Endothelial cell of umbilical vein (primary cell): ENCODE results near the gene IQCN. TPM values are rescaled to one million over a fixed set of nuclear protein-coding genes. Genes with fewer than 3 reads are reported as not detected.
A peak's percentile ranks its signal among the peaks of the same experiment; 100 is the strongest.

ENCODE experiments used
- BruUV-seq: library from RNA; stranded (reverse); fragments of 400-500 nt; replicated peaks from 2 replicates; lab custom pipeline; 2021; lab: Mats Ljungman, UMichigan
- CTCF ChIA-PET: fragments of 300-600, 350-600 bp; sonication (Branson Sonifier 250); formaldehyde crosslinking; loops from one replicate; lab custom pipeline; 2021; ENCODE audit warnings: antibody characterized with exemption, inconsistent platforms; lab: Charles Lee
- POLR2A ChIA-PET: fragments of 300-600, 350-600 bp; sonication (Branson Sonifier 250); formaldehyde crosslinking; loops from one replicate; lab custom pipeline; 2021; ENCODE audit warnings: antibody characterized with exemption, inconsistent platforms; lab: Charles Lee
- DNase-seq: peaks from one replicate; pipeline ENCODE4 v3.0.0-alpha.2; 2011; ENCODE audit warnings: low read depth, low spot score
- FAIRE-seq: peaks from 2 replicates; lab custom pipeline; 2011; peaks lifted over from hg19 to GRCh38; lab: Jason Lieb, UNC
- H2AFZ ChIP-seq: 2 replicates; pipeline ENCODE4 v1.6.0; 2012; ENCODE audit warnings: low read depth, low read length, control low read depth, inconsistent platforms
- H3K27ac ChIP-seq: 2 replicates; pipeline ENCODE4 v1.5.1; 2011; ENCODE audit warnings: low read depth, mild to moderate bottlenecking, control low read depth, low read length, moderate library complexity; ENCODE audit not compliant: insufficient read depth
- H3K27me3 ChIP-seq, 2 experiments: 2 replicates each; pipeline versions ENCODE4 v1.6.0 to v1.6.1; 2011; ENCODE audit warnings: low read length in 2 of 2, mixed read lengths in 1 of 2; ENCODE audit not compliant: control insufficient read depth in 2 of 2, insufficient read depth in 2 of 2
- H3K36me3 ChIP-seq, 2 experiments: 2 replicates in 1 of 2; 3 replicates in 1 of 2; pipeline ENCODE4 v1.5.1; 2011; ENCODE audit warnings: low read length in 2 of 2, mild to moderate bottlenecking in 1 of 2, moderate library complexity in 1 of 2; ENCODE audit not compliant: control insufficient read depth in 2 of 2, insufficient read depth in 2 of 2; ENCODE audit errors: extremely low read depth in 1 of 2
- H3K4me1 ChIP-seq: 3 replicates; pipeline ENCODE4 v1.5.1; 2011; ENCODE audit warnings: mild to moderate bottlenecking, low read length; ENCODE audit not compliant: control insufficient read depth, insufficient read depth; ENCODE audit errors: extremely low read depth
- H3K4me2 ChIP-seq: 2 replicates; pipeline ENCODE4 v1.6.1; 2011; ENCODE audit warnings: low read length, control low read depth, mixed read lengths; ENCODE audit not compliant: insufficient read depth
- H3K4me3 ChIP-seq, 3 experiments: fragments of 200-600 bp in 1 of 3; sonication (generic), shearing (Covaris generic) in 1 of 3; replicated peaks in 1 of 3; 2 replicates each; pipeline ENCODE4 v1.5.1; 2011 to 2016; ENCODE audit warnings: control low read depth in 3 of 3, low read length in 3 of 3, mild to moderate bottlenecking in 2 of 3, inconsistent platforms in 1 of 3, low read depth in 1 of 3, moderate library complexity in 1 of 3; ENCODE audit not compliant: insufficient read depth in 1 of 3
- H3K79me2 ChIP-seq: 2 replicates; pipeline ENCODE4 v1.6.0; 2012; ENCODE audit warnings: low read length, inconsistent platforms; ENCODE audit not compliant: control insufficient read depth, insufficient read depth
- H3K9ac ChIP-seq: replicated peaks from 2 replicates; pipeline ENCODE3; 2011; ENCODE audit warnings: low read length, control low read depth; ENCODE audit not compliant: insufficient read depth; ENCODE audit errors: extremely low read depth
- H3K9me1 ChIP-seq: replicated peaks from 3 replicates; pipeline ENCODE4 v1.6.0; 2011; ENCODE audit warnings: mild to moderate bottlenecking, low read length; ENCODE audit not compliant: control insufficient read depth, insufficient read depth; ENCODE audit errors: extremely low read depth
- H3K9me3 ChIP-seq: replicated peaks from 2 replicates; pipeline ENCODE4 v1.5.1; 2012; ENCODE audit warnings: low read length, inconsistent platforms; ENCODE audit not compliant: control insufficient read depth, insufficient read depth
- H4K20me1 ChIP-seq: replicated peaks from 2 replicates; pipeline ENCODE3; 2011; ENCODE audit warnings: mild to moderate bottlenecking, low read length; ENCODE audit not compliant: control insufficient read depth, insufficient read depth; ENCODE audit errors: extremely low read depth
- EZH2 ChIP-seq: IDR thresholded peaks from 2 replicates; pipeline ENCODE4 v1.6.1; 2012; ENCODE audit warnings: borderline replicate concordance, low read depth, mild to moderate bottlenecking, moderate library complexity, low read length, inconsistent platforms; ENCODE audit not compliant: severe bottlenecking
- FOS ChIP-seq: IDR thresholded peaks from 2 replicates; pipeline ENCODE4 v1.6.1; 2011; ENCODE audit warnings: mild to moderate bottlenecking, low read length, moderate library complexity, borderline replicate concordance; ENCODE audit not compliant: insufficient read depth
- POLR2A ChIP-seq: IDR thresholded peaks from 2 replicates; pipeline ENCODE4 v1.6.1; 2012; ENCODE audit warnings: low read depth, mild to moderate bottlenecking, control low read depth, low read length
- POLR2AphosphoS5 ChIP-seq: IDR thresholded peaks from 2 replicates; pipeline ENCODE4 v1.6.1; 2012; ENCODE audit warnings: low read depth, mild to moderate bottlenecking, control low read depth, low read length, moderate library complexity; ENCODE audit not compliant: insufficient read depth
- dilution Hi-C: fragments of 300-500 bp; cut with MboI; formaldehyde crosslinking; loops from one replicate; pipeline ENCODE4 v1.15.0; 2019; ENCODE audit warnings: low sequenced_read_pairs; ENCODE audit not compliant: extremely low pct_ligation_motif_present
- intact Hi-C: fragments of 100-400 bp; cut with micrococcal nuclease; formaldehyde crosslinking; loops from one replicate; pipeline ENCODE4 v1.10.0; 2022
- polyA plus RNA-seq, 4 experiments: library from polyadenylated mRNA; depleted of rRNA in 3 of 4; stranded (reverse) in 3 of 4; unstranded in 1 of 4; fragments of >200 nt; gene quantifications; 2 replicates each; pipeline versions ENCODE4 v1.2.1 to v1.2.3, GENCODE V29; 2011 to 2012; ENCODE audit warnings: missing spikeins in 1 of 4
- total RNA-seq: library from RNA; stranded (reverse); gene quantifications from 2 replicates; pipeline ENCODE4 v1.2.3, GENCODE V29; 2021
- TF ChIP-seq, protein P1 (sequence below): IDR thresholded peaks from 2 replicates; pipeline ENCODE4 v1.6.1; 2011; ENCODE audit not compliant: insufficient read depth, insufficient read length

Gene IQCN
- total and polyA plus RNA-seq, 2 donors (not counting 3 experiments of a cell fraction or from before 2014, with no cell fraction given), result 1.5 to 3.0 TPM

- intact Hi-C loops, result no loop called here
- POLR2A ChIA-PET, result no interaction called here
These were observed 32.1 kb upstream of the IQCN start for GRCh38 chr19:18306209-18306887.

DNA sequence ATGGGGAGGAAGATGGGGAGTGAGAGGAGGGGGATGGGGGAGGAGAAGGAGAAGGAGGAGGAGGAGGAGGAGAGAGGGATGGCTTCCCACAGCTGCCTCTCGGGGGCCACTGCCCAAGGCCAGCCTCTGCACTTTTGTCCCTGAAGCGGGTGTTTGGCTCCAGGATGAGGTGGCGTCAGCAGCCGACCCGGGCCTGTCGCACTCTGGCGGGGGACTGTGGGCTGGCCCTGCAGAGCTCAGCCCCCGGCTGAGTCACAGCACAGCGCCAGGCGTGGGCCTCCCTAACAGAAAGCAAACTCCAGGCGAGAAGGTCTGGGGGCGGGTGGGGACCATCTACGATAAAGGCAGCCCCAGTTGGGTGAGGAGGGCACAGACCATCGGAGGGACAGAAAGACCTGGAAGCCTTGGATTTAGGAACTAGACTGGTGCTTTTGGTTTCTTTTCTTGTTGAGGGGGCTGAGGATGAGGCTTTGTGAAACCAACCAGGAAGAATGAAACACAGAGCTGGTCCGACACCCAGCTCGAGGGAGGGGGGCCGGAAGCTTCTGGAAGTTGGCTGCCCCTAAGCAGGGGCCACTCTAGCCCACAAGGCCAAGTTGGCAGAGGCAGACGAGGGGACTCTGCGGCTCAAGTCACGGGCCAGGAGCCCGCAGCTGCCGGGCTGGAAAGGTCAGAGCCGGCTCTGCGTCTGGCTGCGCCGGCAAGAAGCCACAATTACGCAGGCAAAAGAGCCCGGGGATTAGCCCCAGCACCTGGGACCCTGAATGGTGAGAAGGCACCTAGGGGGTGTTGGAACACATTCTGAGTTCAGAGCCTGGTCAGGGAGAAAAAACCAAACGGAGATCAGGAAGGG is 30.4 kb upstream of the IQCN start:
- Histone ChIP-seq H3K4me3 (peak overlapping the region in 2 of 3 experiments; percentile 8 to 35), H3K9me1 (no peaks in the 10 kb centered on the region), H3K4me2 (peak overlapping the region; percentile 74), H4K20me1 (no peaks in the 10 kb centered on the region), H3K79me2 (no peaks in the 10 kb centered on the region), H3K27ac (peak overlapping the region; percentile 98), H3K27me3 (no peaks in the 10 kb centered on the region), H3K4me1 (peaks cover 21% of the 10 kb centered on the region), H3K36me3 (peaks cover 0 to 7% of the 10 kb centered on the region in 2 experiments), H3K9ac (peak overlapping the region; percentile 90), H2AFZ (peak overlapping the region; percentile 46), H3K9me3 (no peaks in the 10 kb centered on the region)
- DNase-seq, result peak; percentile 83
- dilution Hi-C loops (no loop called here), intact Hi-C loops (loop anchor here (1.0 kb wide), 3 partner anchors 12 to 22 kb away; no protein-coding TSS in a partner anchor)
- POLR2A ChIA-PET, result interaction anchor here (0.5 to 5.3 kb wide), 9 partner anchors 12 to 81 kb away, joined by 3 to 73 read pairs (median 4); partner anchors contain the start of genes GDF15, JUND and LSM4
- CTCF ChIA-PET, result interaction anchor here (1.0 to 2.1 kb wide), 13 partner anchors 11 to 192 kb away, joined by 3 to 39 read pairs (median 7); partner anchors contain the start of genes GDF15, JUND and LSM4
- no peak for TF ChIP-seq EZH2
- TF ChIP-seq FOS, result peak; percentile 78
- TF ChIP-seq POLR2A, result peak; percentile 69
- TF ChIP-seq POLR2AphosphoS5, result peak; percentile 64
- BruUV-seq, result TSS peak; percentile 85
- peak; percentile 95 for FAIRE-seq

More at GRCh38 chr19:18306209-18306887, 32.1 kb upstream of the IQCN start:
- H3K27me3 ChIP-seq, result no peaks in the 10 kb centered on the region
- no peak overlapping the region for H3K4me3 ChIP-seq
- TF ChIP-seq, protein P1, sequence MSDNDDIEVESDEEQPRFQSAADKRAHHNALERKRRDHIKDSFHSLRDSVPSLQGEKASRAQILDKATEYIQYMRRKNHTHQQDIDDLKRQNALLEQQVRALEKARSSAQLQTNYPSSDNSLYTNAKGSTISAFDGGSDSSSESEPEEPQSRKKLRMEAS, result no peak
- no peak overlapping the region for H3K27ac ChIP-seq
- no TSS peak for BruUV-seq
- H3K79me2 ChIP-seq, result no peaks in the 10 kb centered on the region
- CTCF ChIA-PET, result interaction anchor here (0.7 to 1.4 kb wide), 4 partner anchors 15 to 98 kb away, joined by 3 to 5 read pairs (median 4); partner anchors contain the start of gene PGPEP1
- no peak overlapping the region for H3K4me2 ChIP-seq
- no peak overlapping the region for H3K9ac ChIP-seq
- no peak overlapping the region for H2AFZ ChIP-seq
- peaks cover 21% of the 10 kb centered on the region for H3K4me1 ChIP-seq
- H3K9me3 ChIP-seq, result no peaks in the 10 kb centered on the region
- no peaks in the 10 kb centered on the region for H3K9me1 ChIP-seq
- peaks cover 0 to 13% of the 10 kb centered on the region in 2 experiments for H3K36me3 ChIP-seq
- dilution Hi-C loops, result no loop called here
- DNase-seq (no peak), FAIRE-seq (no peak)
- no peaks in the 10 kb centered on the region for H4K20me1 ChIP-seq
